Breast epithelium (tissue), 3 donors: Measurements from ENCODE around the gene LSM12.

Experiments used
- POLR2A ChIP-seq: fragments of 450-650 bp; IDR thresholded peaks from one replicate; pipeline ENCODE4 v1.6.1; 2016; ENCODE audit warnings: antibody characterized with exemption, mild to moderate bottlenecking, moderate library complexity
- TF ChIP-seq, protein P1 (sequence below), 3 donors: fragments of 450-650 bp; IDR thresholded peaks; one replicate each; pipeline ENCODE4 v1.5.1; 2016 to 2017; ENCODE audit warnings: antibody characterized with exemption in 3 of 3, mild to moderate bottlenecking in 3 of 3, moderate library complexity in 3 of 3

- TF ChIP-seq POLR2A, result no peak
- TF ChIP-seq, protein P1, sequence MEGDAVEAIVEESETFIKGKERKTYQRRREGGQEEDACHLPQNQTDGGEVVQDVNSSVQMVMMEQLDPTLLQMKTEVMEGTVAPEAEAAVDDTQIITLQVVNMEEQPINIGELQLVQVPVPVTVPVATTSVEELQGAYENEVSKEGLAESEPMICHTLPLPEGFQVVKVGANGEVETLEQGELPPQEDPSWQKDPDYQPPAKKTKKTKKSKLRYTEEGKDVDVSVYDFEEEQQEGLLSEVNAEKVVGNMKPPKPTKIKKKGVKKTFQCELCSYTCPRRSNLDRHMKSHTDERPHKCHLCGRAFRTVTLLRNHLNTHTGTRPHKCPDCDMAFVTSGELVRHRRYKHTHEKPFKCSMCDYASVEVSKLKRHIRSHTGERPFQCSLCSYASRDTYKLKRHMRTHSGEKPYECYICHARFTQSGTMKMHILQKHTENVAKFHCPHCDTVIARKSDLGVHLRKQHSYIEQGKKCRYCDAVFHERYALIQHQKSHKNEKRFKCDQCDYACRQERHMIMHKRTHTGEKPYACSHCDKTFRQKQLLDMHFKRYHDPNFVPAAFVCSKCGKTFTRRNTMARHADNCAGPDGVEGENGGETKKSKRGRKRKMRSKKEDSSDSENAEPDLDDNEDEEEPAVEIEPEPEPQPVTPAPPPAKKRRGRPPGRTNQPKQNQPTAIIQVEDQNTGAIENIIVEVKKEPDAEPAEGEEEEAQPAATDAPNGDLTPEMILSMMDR (IDR thresholded peaks at IDR 0.05), result no peak
Measured at GRCh38 chr17:44000871-44001460, 65.5 kb downstream of the LSM12 start.
